Prostate gland (tissue), 2 donors: Measurements from ENCODE around the gene STYK1.

ENCODE experiments used
- POLR2A ChIP-seq: fragments of 450-650 bp; IDR thresholded peaks from one replicate; pipeline ENCODE4 v1.6.1; 2016; ENCODE audit warnings: antibody characterized with exemption, mild to moderate bottlenecking
- POLR2AphosphoS5 ChIP-seq: sonication (generic); formaldehyde crosslinking; IDR thresholded peaks from one replicate; pipeline ENCODE4 v1.6.1; 2017; ENCODE audit warnings: antibody characterized with exemption
- TF ChIP-seq, protein P1 (sequence below), 4 experiments: fragments of 200-600 bp in 2 of 4; fragments of 450-650 bp in 2 of 4; sonication (generic) in 2 of 4; IDR thresholded peaks; 1 replicate in 3 of 4; 2 replicates in 1 of 4; pipeline ENCODE4 v1.5.1; 2016 to 2019; ENCODE audit warnings: antibody characterized with exemption in 4 of 4, mild to moderate bottlenecking in 2 of 4, moderate library complexity in 2 of 4

DNA sequence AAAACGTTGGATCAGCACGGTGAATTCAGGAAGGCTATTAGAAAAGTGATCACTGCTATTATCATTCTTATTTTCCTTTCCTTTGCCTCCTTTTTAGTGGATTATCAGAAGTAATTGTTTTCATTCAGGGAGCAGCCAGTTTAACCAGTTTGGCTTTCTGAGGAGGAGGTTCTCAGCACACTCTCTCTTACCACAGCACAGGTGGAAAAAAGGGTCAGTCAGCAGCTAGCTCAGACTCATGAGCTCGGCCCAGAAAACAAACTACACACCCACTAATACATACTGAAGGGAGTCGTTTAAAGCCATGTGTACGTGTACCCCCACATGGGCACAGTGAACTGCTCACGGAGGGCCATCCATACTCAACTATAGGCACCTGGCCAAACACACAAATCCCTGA is 37.2 kb downstream of the STYK1 start:
- TF ChIP-seq, protein P1, sequence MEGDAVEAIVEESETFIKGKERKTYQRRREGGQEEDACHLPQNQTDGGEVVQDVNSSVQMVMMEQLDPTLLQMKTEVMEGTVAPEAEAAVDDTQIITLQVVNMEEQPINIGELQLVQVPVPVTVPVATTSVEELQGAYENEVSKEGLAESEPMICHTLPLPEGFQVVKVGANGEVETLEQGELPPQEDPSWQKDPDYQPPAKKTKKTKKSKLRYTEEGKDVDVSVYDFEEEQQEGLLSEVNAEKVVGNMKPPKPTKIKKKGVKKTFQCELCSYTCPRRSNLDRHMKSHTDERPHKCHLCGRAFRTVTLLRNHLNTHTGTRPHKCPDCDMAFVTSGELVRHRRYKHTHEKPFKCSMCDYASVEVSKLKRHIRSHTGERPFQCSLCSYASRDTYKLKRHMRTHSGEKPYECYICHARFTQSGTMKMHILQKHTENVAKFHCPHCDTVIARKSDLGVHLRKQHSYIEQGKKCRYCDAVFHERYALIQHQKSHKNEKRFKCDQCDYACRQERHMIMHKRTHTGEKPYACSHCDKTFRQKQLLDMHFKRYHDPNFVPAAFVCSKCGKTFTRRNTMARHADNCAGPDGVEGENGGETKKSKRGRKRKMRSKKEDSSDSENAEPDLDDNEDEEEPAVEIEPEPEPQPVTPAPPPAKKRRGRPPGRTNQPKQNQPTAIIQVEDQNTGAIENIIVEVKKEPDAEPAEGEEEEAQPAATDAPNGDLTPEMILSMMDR (IDR thresholded peaks at IDR 0.05): no peak
- TF ChIP-seq POLR2A: no peak
- no peak for TF ChIP-seq POLR2AphosphoS5
